GM12892 (cell line): ENCODE measurements around the gene SLC39A3.

Experiments
- POLR2A ChIP-seq: IDR thresholded peaks from 2 replicates; pipeline ENCODE4 v1.6.1; 2011; ENCODE audit warnings: low read depth, low read length, control low read depth
- POLR2AphosphoS5 ChIP-seq: IDR thresholded peaks from 2 replicates; pipeline ENCODE4 v1.6.1; 2011; ENCODE audit warnings: low read depth, low read length, control low read depth

DNA sequence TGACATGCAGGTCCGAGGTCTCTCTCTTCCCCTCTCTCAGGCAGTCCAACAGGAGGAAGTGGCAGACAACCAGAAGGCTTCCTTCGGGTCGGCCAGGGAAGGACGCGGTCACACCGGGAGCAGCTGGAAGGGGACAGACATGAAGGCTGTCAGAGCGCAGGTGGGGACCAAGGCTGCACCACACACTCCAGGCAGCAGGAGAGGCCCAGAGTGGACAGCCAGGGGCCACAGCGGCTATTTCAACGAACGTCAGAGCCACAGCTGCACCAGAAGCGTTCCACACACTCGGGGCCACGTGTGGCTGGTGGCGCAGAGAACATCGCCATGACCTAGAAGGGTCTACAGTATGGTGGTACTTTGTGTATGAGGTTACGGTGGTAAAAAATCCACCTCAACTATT lies 16.0 kb upstream of the SLC39A3 start:
- TF ChIP-seq POLR2A: no peak
- TF ChIP-seq POLR2AphosphoS5: no peak
